Tibial nerve (tissue), 4 donors: Measurements from ENCODE around the gene PHF12. TPM values are rescaled to one million over a fixed set of nuclear protein-coding genes. Genes with fewer than 3 reads are reported as not detected.
A peak's percentile ranks its signal among the peaks of the same experiment; 100 is the strongest.

Source experiments
- DNase-seq, 2 donors: peaks; one replicate each; pipeline ENCODE4 v3.0.0-alpha.2; 2019; ENCODE audit warnings: low spot score in 2 of 2
- H3K27ac ChIP-seq, 4 donors: fragments of 200-600 bp; sonication (generic) in 3 of 4; one replicate each; pipeline ENCODE4 v1.5.1; 2017 to 2019; ENCODE audit warnings: mild to moderate bottlenecking in 1 of 4
- H3K27me3 ChIP-seq, 2 donors: fragments of 200-600 bp; sonication (generic) in 1 of 2; one replicate each; pipeline versions ENCODE4 v1.5.1 to v1.6.0; 2017 to 2019
- H3K36me3 ChIP-seq, 3 donors: fragments of 200-600 bp; sonication (generic); one replicate each; pipeline ENCODE4 v1.5.1; 2018 to 2019
- H3K4me1 ChIP-seq, 4 donors: fragments of 200-600 bp; sonication (generic) in 3 of 4; one replicate each; pipeline ENCODE4 v1.5.1; 2017 to 2019
- H3K4me3 ChIP-seq, 4 donors: fragments of 200-600 bp; sonication (generic) in 3 of 4; one replicate each; pipeline ENCODE4 v1.5.1; 2017 to 2019; ENCODE audit warnings: mild to moderate bottlenecking in 1 of 4, moderate library complexity in 1 of 4
- H3K9me3 ChIP-seq, 4 donors: fragments of 200-600 bp; sonication (generic) in 3 of 4; one replicate each; pipeline ENCODE4 v1.5.1; 2017 to 2019
- EP300 ChIP-seq, 2 donors: sonication (generic); formaldehyde crosslinking; IDR thresholded peaks; one replicate each; pipeline ENCODE4 v1.6.1; 2017; ENCODE audit warnings: antibody characterized with exemption in 2 of 2, mild to moderate bottlenecking in 1 of 2
- POLR2A ChIP-seq, 2 donors: fragments of 450-650 bp; IDR thresholded peaks; one replicate each; pipeline ENCODE4 v1.6.1; 2017; ENCODE audit warnings: antibody characterized with exemption in 2 of 2, mild to moderate bottlenecking in 2 of 2, moderate library complexity in 2 of 2
- WGBS, 2 donors: methylation state at CpG; one replicate each; pipeline ENCODE4 v1.1.5; 2018; 5-methylcytosine and 5-hydroxymethylcytosine counted together
- total RNA-seq, 4 donors: library from RNA; depleted of rRNA; stranded (reverse); fragments of >200 nt; gene quantifications; one replicate each; pipeline ENCODE4 v1.1.0, GENCODE V29; 2016
- TF ChIP-seq, protein P1 (sequence below), 5 experiments: fragments of 200-600 bp in 3 of 5; fragments of 450-650 bp in 2 of 5; sonication (generic) in 3 of 5; IDR thresholded peaks; one replicate each; pipeline ENCODE4 v1.5.1; 2016 to 2019; ENCODE audit warnings: antibody characterized with exemption in 5 of 5, mild to moderate bottlenecking in 3 of 5, moderate library complexity in 2 of 5

PHF12 gene
- total RNA-seq, 4 donors from 2014 or later = 45.7 to 95.1 (median 49.6) TPM

DNA sequence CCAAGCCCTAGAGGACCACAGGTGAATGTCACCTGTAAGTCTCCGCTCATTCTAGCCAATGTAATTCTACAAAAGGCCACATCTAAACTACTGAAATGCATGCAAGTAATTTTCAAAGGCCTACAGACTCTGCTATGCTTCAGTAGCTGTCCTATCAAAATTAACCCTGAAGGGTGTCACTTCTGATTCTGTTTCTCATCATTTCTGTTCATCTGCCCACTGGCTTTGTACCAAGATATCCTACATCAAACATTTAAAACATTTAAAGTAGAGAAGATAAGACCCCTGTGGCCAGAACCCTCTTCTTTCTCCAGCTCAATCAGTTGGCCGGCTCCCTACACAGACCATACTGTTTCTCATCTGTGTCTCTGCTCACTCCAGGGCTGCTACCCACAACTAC lies 21.5 kb downstream of the PHF12 start:
- Histone ChIP-seq H3K27me3 (no peaks in the 10 kb centered on the region), H3K9me3 (peaks cover 0 to 5% (median 0%) of the 10 kb centered on the region in 4 donors), H3K4me1 (peaks cover 0 to 51% (median 8%) of the 10 kb centered on the region in 4 donors), H3K36me3 (peaks cover 0 to 38% (median 0%) of the 10 kb centered on the region in 3 donors), H3K4me3 (no peak overlapping the region), H3K27ac (no peak overlapping the region)
- 93 to 94% methylated on average over 2 of the region's 2 CpGs for WGBS, 2 donors
- DNase-seq = no peak
- TF ChIP-seq, protein P1, sequence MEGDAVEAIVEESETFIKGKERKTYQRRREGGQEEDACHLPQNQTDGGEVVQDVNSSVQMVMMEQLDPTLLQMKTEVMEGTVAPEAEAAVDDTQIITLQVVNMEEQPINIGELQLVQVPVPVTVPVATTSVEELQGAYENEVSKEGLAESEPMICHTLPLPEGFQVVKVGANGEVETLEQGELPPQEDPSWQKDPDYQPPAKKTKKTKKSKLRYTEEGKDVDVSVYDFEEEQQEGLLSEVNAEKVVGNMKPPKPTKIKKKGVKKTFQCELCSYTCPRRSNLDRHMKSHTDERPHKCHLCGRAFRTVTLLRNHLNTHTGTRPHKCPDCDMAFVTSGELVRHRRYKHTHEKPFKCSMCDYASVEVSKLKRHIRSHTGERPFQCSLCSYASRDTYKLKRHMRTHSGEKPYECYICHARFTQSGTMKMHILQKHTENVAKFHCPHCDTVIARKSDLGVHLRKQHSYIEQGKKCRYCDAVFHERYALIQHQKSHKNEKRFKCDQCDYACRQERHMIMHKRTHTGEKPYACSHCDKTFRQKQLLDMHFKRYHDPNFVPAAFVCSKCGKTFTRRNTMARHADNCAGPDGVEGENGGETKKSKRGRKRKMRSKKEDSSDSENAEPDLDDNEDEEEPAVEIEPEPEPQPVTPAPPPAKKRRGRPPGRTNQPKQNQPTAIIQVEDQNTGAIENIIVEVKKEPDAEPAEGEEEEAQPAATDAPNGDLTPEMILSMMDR (IDR thresholded peaks at IDR 0.05) = no peak
- TF ChIP-seq POLR2A (IDR thresholded peaks at IDR 0.05) (no peak), EP300 (IDR thresholded peaks at IDR 0.05) (no peak)

DNA sequence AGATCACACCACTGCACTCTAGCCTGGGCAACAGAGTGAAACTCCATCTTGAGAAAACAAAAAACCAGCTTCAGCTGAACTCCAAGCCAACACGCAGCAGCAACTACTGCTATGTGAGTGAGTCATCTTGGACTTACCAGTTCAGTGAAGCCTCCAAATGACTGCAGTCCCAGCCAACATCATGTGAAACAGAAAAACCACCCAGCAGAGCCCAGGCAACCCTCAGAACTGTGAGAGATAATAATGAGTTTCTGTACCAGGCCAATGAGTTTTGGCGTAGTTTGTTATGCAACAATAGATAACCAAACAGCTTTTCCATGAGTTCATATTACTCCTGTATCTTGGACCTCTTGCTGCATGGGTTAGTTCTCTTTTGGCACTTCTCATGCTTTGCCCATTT lies 23.3 kb downstream of the PHF12 start:
- no peaks in the 10 kb centered on the region for H3K27me3 ChIP-seq
- H3K36me3 ChIP-seq = peaks cover 0 to 56% (median 0%) of the 10 kb centered on the region in 3 donors
- TF ChIP-seq POLR2A (IDR thresholded peaks at IDR 0.05) = no peak
- TF ChIP-seq, protein P1 (IDR thresholded peaks at IDR 0.05) = no peak
- TF ChIP-seq EP300 (IDR thresholded peaks at IDR 0.05) = no peak
- H3K4me1 ChIP-seq = peaks cover 0 to 36% (median 4%) of the 10 kb centered on the region in 4 donors
- DNase-seq = no peak
- H3K4me3 ChIP-seq = no peak overlapping the region
- peaks cover 0 to 5% (median 0%) of the 10 kb centered on the region in 4 donors for H3K9me3 ChIP-seq
- no peak overlapping the region for H3K27ac ChIP-seq
- WGBS, 2 donors = 88 to 100% methylated on average over 2 of the region's 2 CpGs

DNA sequence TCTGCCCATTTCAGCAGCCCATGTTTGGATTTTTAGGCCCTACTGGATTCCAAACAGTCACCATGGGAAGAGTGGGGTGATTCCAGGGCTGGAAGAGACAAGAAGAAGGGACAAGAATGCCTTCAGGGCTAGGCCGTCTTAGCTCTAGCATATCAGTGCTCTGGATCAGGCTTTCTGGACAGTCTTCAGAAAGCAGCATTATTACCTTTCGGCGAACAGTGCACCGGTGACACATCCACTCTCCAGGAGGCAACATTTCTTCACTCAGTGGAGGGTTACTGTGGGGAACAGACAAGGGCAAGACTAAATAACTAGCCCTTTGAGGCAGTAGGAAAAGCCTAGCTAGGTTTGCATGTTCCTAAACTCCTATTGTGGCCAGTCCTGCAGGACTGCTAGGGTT lies 24.5 kb downstream of the PHF12 start:
- Histone ChIP-seq H3K36me3 (peaks cover 0 to 68% (median 0%) of the 10 kb centered on the region in 3 donors), H3K4me3 (no peak overlapping the region), H3K4me1 (peaks cover 0 to 28% (median 2%) of the 10 kb centered on the region in 4 donors), H3K27ac (peak overlapping the region in 3 of 4 donors; percentile 5 to 50 (median 46)), H3K27me3 (no peaks in the 10 kb centered on the region), H3K9me3 (peaks cover 0 to 5% (median 0%) of the 10 kb centered on the region in 4 donors)
- DNase-seq = no peak
- 93 to 96% methylated on average over 4 of the region's 4 CpGs for WGBS, 2 donors
- no peak for TF ChIP-seq EP300 (IDR thresholded peaks at IDR 0.05)
- TF ChIP-seq, protein P1 (IDR thresholded peaks at IDR 0.05) = no peak
- no peak for TF ChIP-seq POLR2A (IDR thresholded peaks at IDR 0.05)

DNA sequence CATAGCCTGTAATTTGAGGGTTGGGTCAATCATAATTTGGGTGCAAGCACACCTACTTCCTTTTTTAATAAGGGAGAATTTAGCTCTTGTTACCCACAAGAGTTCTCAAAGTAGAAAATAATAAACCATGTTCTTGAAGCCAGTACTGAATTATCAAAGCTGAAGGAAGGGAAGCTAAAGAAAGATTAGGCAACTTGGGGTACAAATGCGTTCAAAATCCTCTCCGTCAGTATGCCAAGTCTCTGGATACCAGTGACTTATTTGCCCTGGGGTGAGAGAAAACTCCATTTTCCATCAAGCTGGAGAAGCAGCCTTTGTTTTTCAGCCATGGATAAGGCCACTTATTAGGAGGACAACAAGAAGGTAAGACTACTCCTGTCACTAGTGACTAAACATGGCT lies 25.0 kb downstream of the PHF12 start:
- peaks cover 0 to 27% (median 2%) of the 10 kb centered on the region in 4 donors for H3K4me1 ChIP-seq
- TF ChIP-seq POLR2A (IDR thresholded peaks at IDR 0.05) = no peak
- TF ChIP-seq, protein P1 (IDR thresholded peaks at IDR 0.05) = no peak
- TF ChIP-seq EP300 (IDR thresholded peaks at IDR 0.05) = no peak
- no peak overlapping the region for H3K4me3 ChIP-seq
- H3K27ac ChIP-seq = peak overlapping the region in 3 of 4 donors; percentile 5 to 50 (median 46)
- peaks cover 0 to 73% (median 3%) of the 10 kb centered on the region in 3 donors for H3K36me3 ChIP-seq
- no peaks in the 10 kb centered on the region for H3K27me3 ChIP-seq
- peaks cover 0 to 5% (median 0%) of the 10 kb centered on the region in 4 donors for H3K9me3 ChIP-seq
- WGBS, 2 donors = 79% methylated on average over 2 of the region's 2 CpGs
- DNase-seq = no peak

DNA sequence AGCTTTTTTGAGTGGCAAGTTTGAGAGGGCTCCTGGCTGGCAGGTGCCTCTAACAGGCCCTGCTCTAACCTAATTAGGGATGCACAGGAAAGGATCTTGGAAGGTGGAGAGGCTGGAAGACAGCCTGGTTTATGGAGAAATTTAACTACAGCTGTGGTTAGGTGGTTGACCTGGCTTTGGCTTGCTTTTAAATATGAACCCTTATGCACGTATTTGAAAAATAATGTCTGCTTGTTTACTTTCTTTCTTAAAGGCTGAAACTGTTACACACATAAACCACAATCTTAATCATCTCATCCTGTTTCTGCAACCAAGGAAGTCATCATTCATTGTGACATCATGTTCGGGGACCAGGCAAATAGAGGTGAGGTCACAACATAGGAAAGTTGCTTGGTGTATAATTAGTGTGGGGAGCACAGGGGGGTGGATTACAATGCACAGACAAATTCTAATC lies 25.4 kb downstream of the PHF12 start:
- DNase-seq = no peak
- H3K4me3 ChIP-seq = no peak overlapping the region
- peaks cover 0 to 25% (median 2%) of the 10 kb centered on the region in 4 donors for H3K4me1 ChIP-seq
- TF ChIP-seq EP300 (IDR thresholded peaks at IDR 0.05) (peak in 1 of 2 donors; percentile 38), POLR2A (IDR thresholded peaks at IDR 0.05) (no peak)
- TF ChIP-seq, protein P1 (IDR thresholded peaks at IDR 0.05) = no peak
- peaks cover 0 to 77% (median 7%) of the 10 kb centered on the region in 3 donors for H3K36me3 ChIP-seq
- 21 to 23% methylated on average over 2 of the region's 2 CpGs for WGBS, 2 donors
- peaks cover 0 to 5% (median 0%) of the 10 kb centered on the region in 4 donors for H3K9me3 ChIP-seq
- H3K27me3 ChIP-seq = no peaks in the 10 kb centered on the region
- peak overlapping the region in 3 of 4 donors; percentile 50 to 68 (median 52) for H3K27ac ChIP-seq
